ENCODE results near the gene ZFHX3. TPM values are rescaled to one million over a fixed set of nuclear protein-coding genes. Genes with fewer than 3 reads are reported as not detected.

Gene ZFHX3
- total and polyA plus RNA-seq, 9 of the 15 experiments (the other 6 are each of a cell fraction or from before 2014, with no cell fraction given): 0.01 to 0.23 (median 0.06) TPM; not detected in 4

DNA sequence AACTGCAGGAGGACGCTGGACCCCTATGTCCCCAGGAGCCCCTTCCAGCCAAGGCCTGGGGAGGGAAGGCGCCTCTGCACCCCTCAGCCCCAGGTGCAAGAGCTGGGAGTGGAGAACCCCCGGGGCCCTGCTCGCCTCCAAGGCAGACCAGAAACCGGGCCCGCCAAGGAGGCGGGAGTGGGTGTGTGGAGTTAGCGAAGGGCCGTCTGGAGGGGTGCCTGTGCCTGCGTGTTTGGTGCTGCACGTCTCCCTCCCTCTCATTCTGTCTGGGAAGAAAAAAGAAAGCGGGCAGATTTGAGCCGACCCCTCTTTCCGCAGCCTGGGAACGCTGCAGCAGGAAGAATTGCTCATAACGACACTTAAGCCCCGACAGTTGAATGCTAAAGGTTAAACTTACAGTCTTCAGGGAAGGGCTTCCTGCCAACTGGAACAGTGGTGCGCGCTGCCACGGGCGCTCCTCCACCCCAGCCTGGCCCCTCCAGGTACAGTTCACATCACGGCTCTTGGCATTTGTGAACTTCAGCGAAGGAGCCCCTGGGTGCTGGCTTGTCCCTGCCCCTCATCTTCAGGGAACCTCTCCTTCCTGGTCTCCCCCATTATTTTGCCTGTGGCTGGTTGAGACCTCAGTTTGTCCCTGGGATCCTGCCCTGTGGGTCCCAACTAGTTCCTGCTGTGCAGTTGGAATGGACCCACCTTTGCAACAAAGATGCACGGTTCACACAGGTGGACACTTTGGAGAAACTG is 19.2 kb upstream of the ZFHX3 start (continued):
- TF ChIP-seq CUX1 (CRISPR knock-in tag; IDR thresholded peaks at IDR 0.05) (no peak), DPF2 (IDR thresholded peaks at IDR 0.05) (no peak), ZNF175 (CRISPR knock-in tag; IDR thresholded peaks at IDR 0.05; ENCODE audit: low read depth) (no peak), ELF2 (CRISPR knock-in tag; IDR thresholded peaks at IDR 0.05) (no peak), ZNF707 (CRISPR knock-in tag; conservative IDR thresholded peaks at IDR 0.05) (no peak)

Measured in K562 (cell line).